ENCODE data around the gene INSM1. TPM values are rescaled to one million over a fixed set of nuclear protein-coding genes. Genes with fewer than 3 reads are reported as not detected.

Gene INSM1
- total and polyA plus RNA-seq, 2 donors (not counting 1 experiment from before 2014, with no cell fraction given): not detected

DNA sequence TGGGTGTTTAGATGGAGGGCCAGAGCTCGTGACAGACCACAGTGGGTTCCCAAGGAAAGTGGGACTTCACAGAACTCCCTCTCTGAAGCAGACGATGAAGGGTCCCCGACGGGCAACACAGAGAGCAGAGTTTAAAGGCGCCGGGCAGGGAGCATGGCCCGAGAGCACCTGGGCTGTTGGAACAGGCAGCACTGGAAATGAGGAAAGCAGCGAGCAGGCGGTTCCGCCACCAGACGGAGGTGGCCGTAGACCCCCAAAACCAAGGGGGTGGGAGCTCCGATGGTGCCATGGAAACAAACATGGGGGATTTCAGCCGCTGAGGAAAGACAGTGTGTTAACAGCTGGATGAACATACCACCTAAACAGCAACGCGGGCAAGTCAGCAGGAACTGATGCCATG is 27.5 kb upstream of the INSM1 start:
- no peaks in the 10 kb centered on the region for H3K79me2 ChIP-seq (ENCODE audit: control insufficient read depth, insufficient read depth, low read length)
- no peaks in the 10 kb centered on the region for H4K20me1 ChIP-seq (ENCODE audit: control insufficient read depth, extremely low read depth, insufficient read depth, low read length)
- no peaks in the 10 kb centered on the region for H3K36me3 ChIP-seq (ENCODE audit: control insufficient read depth, insufficient read depth, low read length)
- no peak for TF ChIP-seq CTCF (conservative IDR thresholded peaks at IDR 0.05 in 1 of 2, IDR thresholded peaks at IDR 0.05 in 1 of 2; ENCODE audit: low read depth in 1 of 2, low read length in 2 of 2)
- TF ChIP-seq EZH2 (IDR thresholded peaks at IDR 0.05; ENCODE audit: low read length, missing control alignments): no peak
- no peak for DNase-seq (ENCODE audit: low read depth in 2 of 2)
- no peak overlapping the region for H3K27ac ChIP-seq (ENCODE audit: insufficient read depth, low read length)
- H3K27me3 ChIP-seq (ENCODE audit: control insufficient read depth, insufficient read depth, low read length): no peaks in the 10 kb centered on the region
- no peak overlapping the region for H3K9ac ChIP-seq (ENCODE audit: insufficient read depth, low read length)
- H3K4me2 ChIP-seq (ENCODE audit: extremely low read depth, insufficient read depth, low read length): no peak overlapping the region
- no peak overlapping the region for H3K4me3 ChIP-seq (replicated peaks in 1 of 4; ENCODE audit: control extremely low read depth in 1 of 4, insufficient read depth in 1 of 4, low read depth in 3 of 4, low read length in 4 of 4)
- no peaks in the 10 kb centered on the region for H3K4me1 ChIP-seq (ENCODE audit: control insufficient read depth, extremely low read depth, insufficient read depth, low read length)
- H2AFZ ChIP-seq (ENCODE audit: low read length): no peak overlapping the region
- no peaks in the 10 kb centered on the region for H3K9me3 ChIP-seq (ENCODE audit: control insufficient read depth, insufficient read depth, low read depth, low read length)

GRCh38 chr20:20341371-20341770 is 26.5 kb upstream of the INSM1 start:
- no peaks in the 10 kb centered on the region for H3K27me3 ChIP-seq (ENCODE audit: control insufficient read depth, insufficient read depth, low read length)
- no peak overlapping the region for H2AFZ ChIP-seq (ENCODE audit: low read length)
- no peaks in the 10 kb centered on the region for H3K36me3 ChIP-seq (ENCODE audit: control insufficient read depth, insufficient read depth, low read length)
- H3K4me3 ChIP-seq (replicated peaks in 1 of 4; ENCODE audit: control extremely low read depth in 1 of 4, insufficient read depth in 1 of 4, low read depth in 3 of 4, low read length in 4 of 4): no peak overlapping the region
- no peaks in the 10 kb centered on the region for H3K4me1 ChIP-seq (ENCODE audit: control insufficient read depth, extremely low read depth, insufficient read depth, low read length)
- no peaks in the 10 kb centered on the region for H3K9me3 ChIP-seq (ENCODE audit: control insufficient read depth, insufficient read depth, low read depth, low read length)
- no peak for TF ChIP-seq CTCF (conservative IDR thresholded peaks at IDR 0.05 in 1 of 2, IDR thresholded peaks at IDR 0.05 in 1 of 2; ENCODE audit: low read depth in 1 of 2, low read length in 2 of 2)
- TF ChIP-seq EZH2 (IDR thresholded peaks at IDR 0.05; ENCODE audit: low read length, missing control alignments): no peak
- DNase-seq (ENCODE audit: low read depth in 2 of 2): no peak
- H4K20me1 ChIP-seq (ENCODE audit: control insufficient read depth, extremely low read depth, insufficient read depth, low read length): no peaks in the 10 kb centered on the region
- H3K27ac ChIP-seq (ENCODE audit: insufficient read depth, low read length): no peak overlapping the region
- no peak overlapping the region for H3K4me2 ChIP-seq (ENCODE audit: extremely low read depth, insufficient read depth, low read length)
- no peaks in the 10 kb centered on the region for H3K79me2 ChIP-seq (ENCODE audit: control insufficient read depth, insufficient read depth, low read length)
- H3K9ac ChIP-seq (ENCODE audit: insufficient read depth, low read length): no peak overlapping the region

DNA sequence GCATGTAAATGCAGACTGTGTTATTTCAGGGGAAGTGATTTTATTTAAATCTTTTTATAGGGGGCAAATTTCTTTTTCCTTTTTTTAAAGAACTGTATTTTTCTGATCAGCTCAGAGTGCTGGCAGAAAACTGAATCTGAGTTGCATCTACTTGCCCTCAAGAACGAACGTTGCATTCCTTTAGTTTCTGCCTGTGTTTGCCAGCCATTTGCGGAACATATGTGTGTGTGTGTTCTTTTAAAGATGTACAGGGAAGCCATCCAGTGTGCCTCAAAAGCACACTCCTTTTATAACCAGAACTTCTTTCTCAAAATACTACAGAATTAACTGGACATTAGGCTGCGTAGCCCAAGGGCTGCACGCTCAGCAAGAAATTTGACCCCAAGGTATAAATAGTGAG is 25.8 kb upstream of the INSM1 start:
- Histone ChIP-seq H3K79me2 (ENCODE audit: control insufficient read depth, insufficient read depth, low read length) (no peaks in the 10 kb centered on the region), H3K36me3 (ENCODE audit: control insufficient read depth, insufficient read depth, low read length) (no peaks in the 10 kb centered on the region), H2AFZ (ENCODE audit: low read length) (no peak overlapping the region), H3K27ac (ENCODE audit: insufficient read depth, low read length) (no peak overlapping the region), H3K9me3 (ENCODE audit: control insufficient read depth, insufficient read depth, low read depth, low read length) (no peaks in the 10 kb centered on the region), H3K4me1 (ENCODE audit: control insufficient read depth, extremely low read depth, insufficient read depth, low read length) (no peaks in the 10 kb centered on the region), H3K4me3 (replicated peaks in 1 of 4; ENCODE audit: control extremely low read depth in 1 of 4, insufficient read depth in 1 of 4, low read depth in 3 of 4, low read length in 4 of 4) (no peak overlapping the region), H3K4me2 (ENCODE audit: extremely low read depth, insufficient read depth, low read length) (no peak overlapping the region), H3K9ac (ENCODE audit: insufficient read depth, low read length) (no peak overlapping the region), H3K27me3 (ENCODE audit: control insufficient read depth, insufficient read depth, low read length) (no peaks in the 10 kb centered on the region), H4K20me1 (ENCODE audit: control insufficient read depth, extremely low read depth, insufficient read depth, low read length) (no peaks in the 10 kb centered on the region)
- DNase-seq (ENCODE audit: low read depth in 2 of 2): no peak
- TF ChIP-seq EZH2 (IDR thresholded peaks at IDR 0.05; ENCODE audit: low read length, missing control alignments) (no peak), CTCF (conservative IDR thresholded peaks at IDR 0.05 in 1 of 2, IDR thresholded peaks at IDR 0.05 in 1 of 2; ENCODE audit: low read depth in 1 of 2, low read length in 2 of 2) (no peak)
